ENCODE results near the gene HOXC10.

HOXC10 gene

DNA sequence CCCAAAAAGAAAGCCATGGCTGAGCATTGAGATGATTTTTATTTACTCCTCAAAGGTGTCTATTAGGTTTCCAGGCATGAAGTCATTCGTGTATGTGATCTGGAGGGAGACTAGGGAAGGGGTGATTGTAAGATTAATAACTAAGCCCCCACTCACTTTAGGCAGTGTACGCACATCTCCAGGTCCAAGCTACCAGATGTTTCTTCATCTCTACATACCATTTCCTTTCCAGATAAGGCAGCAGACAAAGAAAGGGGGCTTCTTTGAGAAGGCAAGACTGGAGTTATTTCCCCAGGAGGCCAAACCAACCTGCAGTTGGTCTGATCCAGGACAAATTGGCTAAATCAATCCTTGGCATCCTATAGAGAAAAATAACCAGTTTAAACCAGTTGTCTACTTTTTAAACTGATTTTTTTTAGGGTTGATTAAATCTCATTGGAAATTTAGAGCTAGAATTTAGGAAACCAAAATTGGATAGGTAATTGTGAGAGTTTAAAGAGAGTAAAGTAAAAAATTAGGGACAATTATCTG, 42.4 kb upstream of the HOXC10 start:
- Histone ChIP-seq H3K79me2 (ENCODE audit: insufficient read depth, low read length) (no peaks in the 10 kb centered on the region), H3K9me2 (replicated peaks; ENCODE audit: low read depth, low read length) (no peaks in the 10 kb centered on the region)

DNA sequence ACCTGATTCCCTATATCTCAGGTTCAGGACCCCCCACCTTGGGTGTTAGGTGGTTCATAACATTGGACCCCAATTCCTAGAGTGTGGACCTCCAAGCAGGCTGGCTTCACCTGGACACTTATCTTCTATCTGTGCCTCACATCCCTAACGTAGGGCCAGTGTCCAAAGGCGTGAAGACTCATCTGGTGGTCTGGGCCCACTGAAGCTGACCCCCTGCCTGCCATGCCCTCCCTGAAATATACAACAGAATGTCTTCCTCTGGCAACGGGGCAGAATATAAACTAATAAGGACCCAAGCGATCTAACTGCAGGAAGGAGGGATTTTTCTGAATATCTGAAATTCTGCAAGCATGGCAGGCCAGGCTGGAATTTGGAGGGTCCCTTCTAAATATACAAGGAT, 40.7 kb upstream of the HOXC10 start:
- H3K27me3 ChIP-seq (ENCODE audit: insufficient read depth, low read length, poor library complexity, severe bottlenecking), result no peaks in the 10 kb centered on the region
- H3K79me2 ChIP-seq (ENCODE audit: insufficient read depth, low read length), result no peaks in the 10 kb centered on the region
- TF ChIP-seq, protein P1, sequence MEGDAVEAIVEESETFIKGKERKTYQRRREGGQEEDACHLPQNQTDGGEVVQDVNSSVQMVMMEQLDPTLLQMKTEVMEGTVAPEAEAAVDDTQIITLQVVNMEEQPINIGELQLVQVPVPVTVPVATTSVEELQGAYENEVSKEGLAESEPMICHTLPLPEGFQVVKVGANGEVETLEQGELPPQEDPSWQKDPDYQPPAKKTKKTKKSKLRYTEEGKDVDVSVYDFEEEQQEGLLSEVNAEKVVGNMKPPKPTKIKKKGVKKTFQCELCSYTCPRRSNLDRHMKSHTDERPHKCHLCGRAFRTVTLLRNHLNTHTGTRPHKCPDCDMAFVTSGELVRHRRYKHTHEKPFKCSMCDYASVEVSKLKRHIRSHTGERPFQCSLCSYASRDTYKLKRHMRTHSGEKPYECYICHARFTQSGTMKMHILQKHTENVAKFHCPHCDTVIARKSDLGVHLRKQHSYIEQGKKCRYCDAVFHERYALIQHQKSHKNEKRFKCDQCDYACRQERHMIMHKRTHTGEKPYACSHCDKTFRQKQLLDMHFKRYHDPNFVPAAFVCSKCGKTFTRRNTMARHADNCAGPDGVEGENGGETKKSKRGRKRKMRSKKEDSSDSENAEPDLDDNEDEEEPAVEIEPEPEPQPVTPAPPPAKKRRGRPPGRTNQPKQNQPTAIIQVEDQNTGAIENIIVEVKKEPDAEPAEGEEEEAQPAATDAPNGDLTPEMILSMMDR (conservative IDR thresholded peaks at IDR 0.05; ENCODE audit: low read length), result no peak
- no peaks in the 10 kb centered on the region for H3F3A ChIP-seq (ENCODE audit: low read depth)
- H3K4me2 ChIP-seq (ENCODE audit: low read depth, low read length, poor library complexity, severe bottlenecking), result no peak overlapping the region
- H2AFZ ChIP-seq (ENCODE audit: low read length), result no peak overlapping the region
- no peaks in the 10 kb centered on the region for H4K20me1 ChIP-seq (ENCODE audit: insufficient read depth, low read length, poor library complexity, severe bottlenecking)
- H3K9me3 ChIP-seq (ENCODE audit: insufficient read depth, low read depth, low read length), result no peaks in the 10 kb centered on the region
- no peaks in the 10 kb centered on the region for H3K9me2 ChIP-seq (replicated peaks; ENCODE audit: low read depth, low read length)
- no peak overlapping the region for H3K9ac ChIP-seq (ENCODE audit: low read depth, low read length, poor library complexity, severe bottlenecking)
- H3K4me1 ChIP-seq (ENCODE audit: insufficient read depth, low read length, poor library complexity, severe bottlenecking), result peaks cover 10% of the 10 kb centered on the region
- H3K36me3 ChIP-seq (ENCODE audit: insufficient read depth, low read length), result no peaks in the 10 kb centered on the region
- H3K4me3 ChIP-seq (ENCODE audit: low read length, poor library complexity, severe bottlenecking), result no peak overlapping the region

More for the DNA sequence above, 42.4 kb upstream of the HOXC10 start:
- Histone ChIP-seq H3K4me2 (ENCODE audit: low read depth, low read length, poor library complexity, severe bottlenecking) (no peak overlapping the region), H3K4me3 (ENCODE audit: low read length, poor library complexity, severe bottlenecking) (no peak overlapping the region), H3F3A (ENCODE audit: low read depth) (no peaks in the 10 kb centered on the region), H3K9ac (ENCODE audit: low read depth, low read length, poor library complexity, severe bottlenecking) (no peak overlapping the region), H3K9me3 (ENCODE audit: insufficient read depth, low read depth, low read length) (no peaks in the 10 kb centered on the region), H4K20me1 (ENCODE audit: insufficient read depth, low read length, poor library complexity, severe bottlenecking) (no peaks in the 10 kb centered on the region), H2AFZ (ENCODE audit: low read length) (no peak overlapping the region), H3K36me3 (ENCODE audit: insufficient read depth, low read length) (no peaks in the 10 kb centered on the region), H3K27me3 (ENCODE audit: insufficient read depth, low read length, poor library complexity, severe bottlenecking) (no peaks in the 10 kb centered on the region), H3K4me1 (ENCODE audit: insufficient read depth, low read length, poor library complexity, severe bottlenecking) (peaks cover 10% of the 10 kb centered on the region)
- TF ChIP-seq EZH2phosphoT487 (IDR thresholded peaks at IDR 0.05; ENCODE audit: borderline replicate concordance), result no peak

DNA sequence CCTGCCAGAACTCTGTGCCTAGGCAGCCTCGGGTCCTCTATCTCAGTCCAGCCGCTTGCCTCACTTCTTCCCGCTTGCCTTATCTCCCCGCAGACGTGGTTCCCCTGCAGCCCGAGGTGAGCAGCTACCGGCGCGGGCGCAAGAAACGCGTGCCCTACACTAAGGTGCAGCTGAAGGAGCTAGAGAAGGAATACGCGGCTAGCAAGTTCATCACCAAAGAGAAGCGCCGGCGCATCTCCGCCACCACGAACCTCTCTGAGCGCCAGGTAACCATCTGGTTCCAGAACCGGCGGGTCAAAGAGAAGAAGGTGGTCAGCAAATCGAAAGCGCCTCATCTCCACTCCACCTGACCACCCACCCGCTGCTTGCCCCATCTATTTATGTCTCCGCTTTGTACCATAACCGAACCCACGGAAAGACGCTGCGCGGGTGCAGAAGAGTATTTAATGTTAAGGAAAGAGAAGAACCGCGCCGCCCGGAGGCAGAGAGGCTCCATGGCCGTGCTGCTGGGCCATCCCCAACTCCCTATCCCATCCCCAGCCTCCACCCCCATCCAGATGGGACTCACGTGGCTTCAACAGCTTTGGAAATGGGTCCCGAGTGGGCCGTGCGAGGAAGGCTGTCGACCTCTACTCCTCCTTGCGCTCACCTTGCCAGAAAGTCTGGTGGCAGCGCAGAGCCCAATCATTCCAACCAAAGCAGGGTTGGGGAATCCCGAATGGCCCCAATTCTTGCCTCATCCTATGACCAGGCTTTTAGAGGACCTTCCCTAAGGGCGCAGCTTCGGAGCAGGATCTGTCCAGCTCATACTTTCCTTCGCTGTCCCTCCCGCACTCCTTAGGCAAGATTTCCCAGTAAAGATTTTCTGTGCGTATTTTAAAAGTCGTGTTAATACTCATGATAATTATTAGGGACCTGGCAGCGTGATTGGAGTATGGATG, 39.8 kb upstream of the HOXC10 start:
- no peaks in the 10 kb centered on the region for H3K9me2 ChIP-seq (replicated peaks; ENCODE audit: low read depth, low read length)
- no peak overlapping the region for H2AFZ ChIP-seq (ENCODE audit: low read length)
- no peak for TF ChIP-seq EZH2phosphoT487 (IDR thresholded peaks at IDR 0.05; ENCODE audit: borderline replicate concordance)
- TF ChIP-seq, protein P1 (conservative IDR thresholded peaks at IDR 0.05; ENCODE audit: low read length), result no peak
- no peak overlapping the region for H3K4me2 ChIP-seq (ENCODE audit: low read depth, low read length, poor library complexity, severe bottlenecking)
- no peaks in the 10 kb centered on the region for H3K27me3 ChIP-seq (ENCODE audit: insufficient read depth, low read length, poor library complexity, severe bottlenecking)
- H4K20me1 ChIP-seq (ENCODE audit: insufficient read depth, low read length, poor library complexity, severe bottlenecking), result no peaks in the 10 kb centered on the region
- H3K9me3 ChIP-seq (ENCODE audit: insufficient read depth, low read depth, low read length), result no peaks in the 10 kb centered on the region
- H3K36me3 ChIP-seq (ENCODE audit: insufficient read depth, low read length), result no peaks in the 10 kb centered on the region
- no peaks in the 10 kb centered on the region for H3K79me2 ChIP-seq (ENCODE audit: insufficient read depth, low read length)
- H3F3A ChIP-seq (ENCODE audit: low read depth), result no peaks in the 10 kb centered on the region
- no peak overlapping the region for H3K4me3 ChIP-seq (ENCODE audit: low read length, poor library complexity, severe bottlenecking)
- peaks cover 10% of the 10 kb centered on the region for H3K4me1 ChIP-seq (ENCODE audit: insufficient read depth, low read length, poor library complexity, severe bottlenecking)
- no peak overlapping the region for H3K9ac ChIP-seq (ENCODE audit: low read depth, low read length, poor library complexity, severe bottlenecking)

Data from Loucy (cell line).